ENCODE data around the gene APRT.
A peak's percentile ranks its signal among the peaks of the same experiment; 100 is the strongest.

The APRT gene

DNA sequence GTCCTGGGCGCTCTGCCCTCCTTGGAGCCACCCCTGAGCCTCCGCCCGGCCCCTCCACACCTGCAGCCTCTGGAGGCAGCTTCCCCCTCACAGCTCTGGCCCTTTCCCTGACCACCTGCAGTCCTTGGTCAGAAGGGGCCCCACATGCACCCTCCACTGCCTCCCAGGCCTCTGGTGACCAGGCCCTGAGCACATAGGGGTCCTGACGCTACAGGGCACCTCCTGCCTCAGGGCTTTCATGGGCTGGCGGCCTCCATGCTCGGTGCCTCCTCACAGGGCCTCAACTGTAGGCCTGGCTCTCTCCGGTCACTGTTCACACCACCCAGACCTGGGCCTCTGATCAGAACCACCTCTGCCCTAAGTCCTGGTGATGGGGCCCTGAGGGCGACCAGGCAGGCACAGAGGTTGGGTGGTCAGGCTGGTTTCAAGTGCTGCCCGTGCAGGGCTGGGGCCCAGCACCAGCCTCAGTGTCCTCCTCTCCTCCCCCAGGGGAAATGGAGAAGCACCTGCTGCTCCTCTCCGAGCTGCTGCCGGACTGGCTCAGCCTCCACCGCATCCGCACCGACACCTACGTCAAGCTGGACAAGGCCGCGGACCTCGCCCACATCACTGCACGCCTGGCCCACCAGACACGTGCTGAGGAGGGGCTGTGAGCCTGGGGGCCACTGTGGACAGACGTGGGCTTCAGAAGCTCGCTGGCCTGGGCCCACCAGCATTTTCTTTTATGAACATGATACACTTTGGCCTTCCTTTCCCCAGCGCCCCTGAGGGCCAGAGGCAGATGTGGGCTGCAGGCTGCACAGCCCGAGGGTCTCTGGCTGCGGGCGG, 3.9 kb downstream of the APRT start:
- TF ChIP-seq, protein P1, sequence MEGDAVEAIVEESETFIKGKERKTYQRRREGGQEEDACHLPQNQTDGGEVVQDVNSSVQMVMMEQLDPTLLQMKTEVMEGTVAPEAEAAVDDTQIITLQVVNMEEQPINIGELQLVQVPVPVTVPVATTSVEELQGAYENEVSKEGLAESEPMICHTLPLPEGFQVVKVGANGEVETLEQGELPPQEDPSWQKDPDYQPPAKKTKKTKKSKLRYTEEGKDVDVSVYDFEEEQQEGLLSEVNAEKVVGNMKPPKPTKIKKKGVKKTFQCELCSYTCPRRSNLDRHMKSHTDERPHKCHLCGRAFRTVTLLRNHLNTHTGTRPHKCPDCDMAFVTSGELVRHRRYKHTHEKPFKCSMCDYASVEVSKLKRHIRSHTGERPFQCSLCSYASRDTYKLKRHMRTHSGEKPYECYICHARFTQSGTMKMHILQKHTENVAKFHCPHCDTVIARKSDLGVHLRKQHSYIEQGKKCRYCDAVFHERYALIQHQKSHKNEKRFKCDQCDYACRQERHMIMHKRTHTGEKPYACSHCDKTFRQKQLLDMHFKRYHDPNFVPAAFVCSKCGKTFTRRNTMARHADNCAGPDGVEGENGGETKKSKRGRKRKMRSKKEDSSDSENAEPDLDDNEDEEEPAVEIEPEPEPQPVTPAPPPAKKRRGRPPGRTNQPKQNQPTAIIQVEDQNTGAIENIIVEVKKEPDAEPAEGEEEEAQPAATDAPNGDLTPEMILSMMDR (conservative IDR thresholded peaks at IDR 0.05) = no peak
- no peak overlapping the region for H3K27ac ChIP-seq

DNA sequence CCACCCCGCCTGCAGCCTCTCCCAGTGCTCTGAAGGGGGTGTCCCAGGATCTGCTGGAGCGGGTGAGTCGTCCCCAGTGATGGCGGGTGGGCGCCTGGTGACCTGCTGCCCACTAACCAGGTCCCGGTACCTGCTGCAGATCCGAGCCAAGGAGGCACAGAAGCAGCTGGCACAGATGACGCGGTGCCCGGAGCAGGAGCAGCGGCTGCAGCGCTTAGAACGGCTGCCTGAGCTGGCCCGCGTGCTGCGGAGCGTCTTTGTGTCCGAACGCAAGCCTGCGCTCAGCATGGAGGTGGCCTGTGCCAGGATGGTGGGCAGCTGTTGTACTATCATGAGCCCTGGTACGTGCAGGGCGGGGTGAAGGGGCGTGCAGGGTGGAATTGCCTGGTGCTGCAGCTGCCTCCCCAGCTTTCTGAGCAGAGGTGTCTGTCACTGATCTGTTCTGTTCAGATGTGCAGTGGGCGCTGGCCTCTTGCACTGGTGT, 4.5 kb downstream of the APRT start:
- TF ChIP-seq, protein P1 (conservative IDR thresholded peaks at IDR 0.05) = no peak
- H3K27ac ChIP-seq = no peak overlapping the region

DNA sequence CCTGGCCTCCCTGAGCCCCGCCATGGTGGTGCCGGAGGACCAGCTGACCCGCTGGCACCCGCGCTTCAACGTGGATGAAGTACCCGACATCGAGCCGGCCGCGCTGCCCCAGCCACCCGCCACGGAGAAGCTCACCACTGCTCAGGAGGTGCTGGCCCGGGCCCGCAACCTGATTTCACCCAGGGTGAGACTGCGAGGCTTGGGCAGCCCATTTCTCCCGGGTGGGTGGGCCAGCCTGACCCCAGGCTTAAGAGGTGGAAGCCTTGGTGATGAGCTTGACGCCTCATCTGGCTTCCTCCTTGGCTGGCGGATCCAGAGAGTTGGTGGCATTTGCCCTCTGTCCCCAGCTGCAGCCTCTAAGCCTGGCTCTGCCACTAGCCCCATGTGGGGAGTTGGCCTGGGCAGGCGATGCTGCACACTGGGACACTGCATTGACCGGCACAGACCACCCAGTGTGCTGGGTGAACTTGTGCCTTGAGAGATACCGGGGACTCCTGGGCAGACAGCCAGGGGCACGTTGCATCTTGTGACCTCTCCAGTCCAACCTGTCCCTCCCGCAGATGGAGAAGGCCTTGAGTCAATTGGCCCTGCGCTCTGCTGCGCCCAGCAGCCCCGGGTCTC, 5.1 kb downstream of the APRT start:
- TF ChIP-seq, protein P1 (conservative IDR thresholded peaks at IDR 0.05) = no peak
- H3K27ac ChIP-seq = no peak overlapping the region

DNA sequence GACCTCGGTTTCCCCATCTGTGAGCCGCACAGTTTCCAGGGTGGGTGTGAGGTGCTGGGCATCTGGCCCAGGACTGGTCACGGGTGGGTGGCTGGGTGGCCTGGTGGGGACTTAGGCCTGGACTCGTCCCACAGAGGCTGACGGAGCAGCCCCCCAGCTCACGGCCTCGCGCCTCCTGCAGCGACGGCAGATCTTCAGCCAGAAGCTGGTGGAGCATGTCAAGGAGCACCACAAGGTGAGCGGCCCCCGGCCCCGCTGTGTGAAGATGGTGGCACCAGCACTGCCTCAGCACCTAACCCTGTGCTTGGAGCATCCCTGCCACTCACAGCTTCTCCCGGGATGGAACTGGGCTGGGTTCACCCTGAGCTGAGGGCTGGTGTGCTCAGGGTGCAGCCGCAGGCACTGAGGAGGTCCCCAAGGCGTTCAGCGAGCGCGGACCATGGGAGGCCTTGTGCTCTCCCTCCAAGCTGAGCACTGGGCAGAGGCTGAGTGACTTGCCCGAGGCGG, 5.8 kb downstream of the APRT start:
- H3K27ac ChIP-seq = no peak overlapping the region
- TF ChIP-seq, protein P1 (conservative IDR thresholded peaks at IDR 0.05) = no peak

DNA sequence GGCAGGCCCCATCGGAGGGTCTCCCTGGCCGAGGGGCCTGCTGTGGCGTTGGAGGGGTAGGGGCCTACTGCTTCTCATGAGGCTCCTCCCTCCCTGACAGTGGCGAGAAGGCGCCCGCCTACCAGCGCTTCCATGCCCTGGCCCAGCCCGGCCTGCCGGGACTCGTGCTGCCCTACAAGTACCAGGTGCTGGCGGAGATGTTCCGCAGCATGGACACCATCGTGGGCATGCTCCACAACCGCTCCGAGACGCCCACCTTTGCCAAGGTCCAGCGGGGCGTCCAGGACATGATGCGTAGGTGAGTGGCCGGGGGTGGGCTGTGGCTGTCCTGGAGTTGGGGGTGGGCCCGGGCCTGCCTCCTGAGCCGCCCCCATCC, 6.4 kb downstream of the APRT start:
- TF ChIP-seq, protein P1 (conservative IDR thresholded peaks at IDR 0.05) = no peak

DNA sequence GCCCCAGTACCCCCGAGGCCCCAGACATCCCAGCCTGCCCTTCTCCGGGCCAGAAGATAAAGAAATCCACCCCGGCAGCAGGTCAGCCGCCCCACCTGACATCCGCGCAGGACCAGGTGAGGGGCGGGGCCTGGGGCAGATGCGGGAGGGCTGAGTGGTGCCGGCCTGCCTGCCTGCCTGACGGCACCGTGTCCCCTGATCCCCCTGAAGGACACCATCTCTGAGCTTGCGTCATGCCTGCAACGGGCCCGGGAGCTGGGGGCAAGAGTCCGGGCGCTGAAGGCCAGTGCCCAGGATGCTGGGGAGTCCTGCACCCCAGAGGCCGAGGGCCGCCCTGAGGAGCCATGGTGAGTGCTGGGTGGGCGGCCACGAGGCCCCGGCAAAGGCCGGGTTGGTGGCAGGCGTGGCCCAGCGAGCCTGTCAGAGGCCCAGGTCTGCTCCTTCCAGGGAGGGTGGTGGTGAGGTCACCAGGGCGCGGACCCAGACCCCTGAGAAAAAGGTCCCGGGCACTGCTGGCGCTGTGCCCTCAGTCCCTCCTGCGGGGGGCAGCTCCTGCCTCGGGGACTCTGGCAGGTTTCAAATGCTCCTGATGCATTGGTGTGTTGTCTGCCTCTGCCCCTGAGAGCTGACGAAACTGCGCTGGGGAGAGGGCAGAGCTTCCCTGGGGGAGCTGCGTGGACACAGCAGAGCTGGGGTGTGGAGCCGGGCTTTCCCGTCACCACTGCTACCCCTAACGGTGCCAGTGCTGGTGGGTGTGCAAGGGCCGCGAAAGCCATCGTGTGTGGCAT, 7.0 kb downstream of the APRT start:
- TF ChIP-seq, protein P1 (conservative IDR thresholded peaks at IDR 0.05) = no peak
- H3K27ac ChIP-seq = peak overlapping the region; percentile 39; the same call in 1 of the 2 replicates

More for the DNA sequence above, 6.4 kb downstream of the APRT start:
- no peak overlapping the region for H3K27ac ChIP-seq

DNA sequence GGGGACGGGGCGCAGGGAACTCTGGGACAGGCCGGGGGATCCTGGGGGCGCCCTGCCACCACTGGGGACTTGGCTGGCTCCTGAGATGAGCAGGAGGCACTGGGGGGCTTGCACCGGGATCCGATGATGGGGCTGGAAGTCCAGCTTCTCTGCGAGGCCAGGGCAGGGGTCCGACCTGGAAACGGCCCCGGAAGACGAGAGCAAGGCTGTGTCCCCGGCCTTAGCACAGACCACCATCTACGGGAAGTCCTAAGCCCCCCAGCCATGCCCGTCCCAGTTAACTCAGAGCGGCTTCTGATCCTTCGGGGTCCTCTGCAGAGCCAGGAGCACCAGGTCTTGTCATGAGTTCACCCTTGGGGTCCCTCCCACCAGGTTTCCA, 7.6 kb downstream of the APRT start:
- peak overlapping the region; percentile 39; the same call in 1 of the 2 replicates for H3K27ac ChIP-seq
- TF ChIP-seq, protein P1 (conservative IDR thresholded peaks at IDR 0.05) = no peak

Measured in VCaP (cell line).